GM23338 (cell line): Measurements from ENCODE around the gene TMUB1. TPM values are rescaled to one million over a fixed set of nuclear protein-coding genes. Genes with fewer than 3 reads are reported as not detected.

Experiments used
- ATAC-seq: fragments of 200-7000 bp; cut with Tn5 transposase; 3 replicates; pipeline ENCODE4 v1.9.1; 2020
- DNase-seq: peaks from one replicate; pipeline ENCODE4 v3.0.0-alpha.2; 2015; ENCODE audit warnings: low spot score
- H2AFZ ChIP-seq: fragments of 200-600 bp; sonication (generic); 2 replicates; pipeline ENCODE4 v1.8.0; 2016; ENCODE audit warnings: antibody characterized with exemption, mild to moderate bottlenecking, moderate library complexity
- H3F3A ChIP-seq: fragments of 200-600 bp; sonication (generic); replicated peaks from 2 replicates; pipeline ENCODE4 v1.8.0; 2017; ENCODE audit warnings: antibody characterized with exemption, mixed run types, low read depth
- H3K27ac ChIP-seq: fragments of 200-600 bp; sonication (generic); 2 replicates; pipeline ENCODE4 v1.6.1; 2016; ENCODE audit warnings: low read depth
- H3K27me3 ChIP-seq: fragments of 200-600 bp; sonication (generic); 2 replicates; pipeline ENCODE4 v1.8.0; 2016; ENCODE audit warnings: mild to moderate bottlenecking, mixed run types, moderate library complexity; ENCODE audit not compliant: insufficient read depth
- H3K36me3 ChIP-seq: fragments of 200-600 bp; sonication (generic); 2 replicates; pipeline ENCODE4 v1.8.0; 2016; ENCODE audit warnings: mild to moderate bottlenecking; ENCODE audit not compliant: insufficient read depth
- H3K4me1 ChIP-seq: fragments of 200-600 bp; sonication (generic); 2 replicates; pipeline ENCODE4 v1.8.0; 2016; ENCODE audit warnings: mild to moderate bottlenecking, moderate library complexity; ENCODE audit not compliant: insufficient read depth
- H3K4me2 ChIP-seq: fragments of 200-600 bp; sonication (generic); 2 replicates; pipeline ENCODE4 v1.7.1; 2017; ENCODE audit warnings: mixed run types
- H3K4me3 ChIP-seq: fragments of 200-600 bp; sonication (generic); 2 replicates; pipeline ENCODE4 v1.6.1; 2016; ENCODE audit warnings: mixed run types
- H3K79me2 ChIP-seq: fragments of 200-600 bp; sonication (generic); replicated peaks from 2 replicates; pipeline ENCODE4 v1.8.0; 2017; ENCODE audit warnings: mild to moderate bottlenecking; ENCODE audit not compliant: insufficient read depth
- H3K9me2 ChIP-seq: fragments of 200-600 bp; sonication (generic); 2 replicates; pipeline ENCODE4 v1.8.0; 2017; ENCODE audit not compliant: insufficient read depth
- H4K20me1 ChIP-seq: fragments of 200-600 bp; sonication (generic); replicated peaks from 2 replicates; pipeline ENCODE4 v1.8.0; 2017; ENCODE audit warnings: mild to moderate bottlenecking; ENCODE audit not compliant: insufficient read depth
- H3K27ac Mint-ChIP-seq: 2 replicates; pipeline ENCODE4 v1.8.0; 2020; ENCODE audit warnings: inconsistent platforms, mild to moderate bottlenecking, moderate library complexity, mixed read lengths
- H3K27me3 Mint-ChIP-seq: 3 replicates; pipeline ENCODE4 v1.8.0; 2022; ENCODE audit warnings: low read depth, mild to moderate bottlenecking, moderate library complexity, mixed read lengths, inconsistent platforms; ENCODE audit not compliant: insufficient read depth, poor library complexity
- H3K36me3 Mint-ChIP-seq: 3 replicates; pipeline ENCODE4 v1.8.0; 2021; ENCODE audit warnings: low read depth, mild to moderate bottlenecking, inconsistent platforms, moderate library complexity, mixed read lengths
- H3K4me1 Mint-ChIP-seq: 3 replicates; pipeline ENCODE4 v1.8.0; 2020; ENCODE audit warnings: mild to moderate bottlenecking, inconsistent platforms, mixed read lengths
- H3K4me3 Mint-ChIP-seq: 3 replicates; pipeline ENCODE4 v1.8.0; 2021; ENCODE audit warnings: moderate library complexity, mild to moderate bottlenecking, inconsistent platforms, mixed read lengths
- H3K9me3 Mint-ChIP-seq: 3 replicates; pipeline ENCODE4 v1.8.0; 2020; ENCODE audit warnings: moderate library complexity, mild to moderate bottlenecking, inconsistent platforms, mixed read lengths
- CREB1 ChIP-seq: fragments of 250-450 bp; sonication (Bioruptor Pico); IDR thresholded peaks from 2 replicates; pipeline ENCODE4 v1.5.0; 2020; ENCODE audit warnings: low read depth, mild to moderate bottlenecking, moderate library complexity
- EZH2 ChIP-seq: fragments of 200-600 bp; sonication (generic); IDR thresholded peaks from one replicate; pipeline ENCODE4 v1.8.0; 2017; ENCODE audit warnings: antibody characterized with exemption, mild to moderate bottlenecking, low read depth; ENCODE audit not compliant: unreplicated experiment
- JUNB ChIP-seq: IDR thresholded peaks from one replicate; pipeline ENCODE4 v1.6.1; 2016; ENCODE audit warnings: antibody characterized with exemption; ENCODE audit not compliant: unreplicated experiment
- NANOG ChIP-seq: IDR thresholded peaks from 2 replicates; pipeline ENCODE4 v1.6.1; 2016; ENCODE audit warnings: antibody characterized with exemption, borderline replicate concordance
- STAT1 ChIP-seq: IDR thresholded peaks from one replicate; pipeline ENCODE4 v1.6.1; 2016; ENCODE audit warnings: antibody characterized with exemption; ENCODE audit not compliant: unreplicated experiment
- polyA plus RNA-seq: library from polyadenylated mRNA; unstranded; fragments of >200 nt; fragmentation: Nextera tagmentation; extraction: Ambion mirVana; gene quantifications from 2 replicates; pipeline ENCODE4 v1.2.1, GENCODE V29; 2016
- total RNA-seq: library from RNA; depleted of rRNA; stranded (reverse); fragments of >200 nt; shearing (Covaris generic); gene quantifications from 2 replicates; pipeline ENCODE4 v1.2.3, GENCODE V29; 2014
- TF ChIP-seq, protein P1 (sequence below): IDR thresholded peaks from 2 replicates; pipeline ENCODE4 v1.6.1; 2016; ENCODE audit warnings: antibody characterized with exemption
- TF ChIP-seq, protein P2 (sequence below): IDR thresholded peaks from one replicate; pipeline ENCODE4 v1.6.1; 2018; ENCODE audit warnings: antibody characterized with exemption; ENCODE audit not compliant: unreplicated experiment
- TF ChIP-seq, protein P3 (sequence below), 2 experiments: fragments of 200-600 bp in 1 of 2; sonication (generic) in 1 of 2; conservative IDR thresholded peaks; 2 replicates each; pipeline versions ENCODE4 v1.5.1 to v1.6.1; 2016 to 2017; ENCODE audit warnings: antibody characterized with exemption in 2 of 2, low read depth in 2 of 2, mild to moderate bottlenecking in 2 of 2, moderate library complexity in 1 of 2
- TF ChIP-seq, protein P4 (sequence below): fragments of 250-450 bp; sonication (Bioruptor Pico); IDR thresholded peaks from 2 replicates; pipeline ENCODE4 v1.5.0; 2020; ENCODE audit warnings: mild to moderate bottlenecking, moderate library complexity

TMUB1 gene
- total and polyA plus RNA-seq, 2 experiments from 2014 or later = 47.6 to 61.1 TPM

DNA sequence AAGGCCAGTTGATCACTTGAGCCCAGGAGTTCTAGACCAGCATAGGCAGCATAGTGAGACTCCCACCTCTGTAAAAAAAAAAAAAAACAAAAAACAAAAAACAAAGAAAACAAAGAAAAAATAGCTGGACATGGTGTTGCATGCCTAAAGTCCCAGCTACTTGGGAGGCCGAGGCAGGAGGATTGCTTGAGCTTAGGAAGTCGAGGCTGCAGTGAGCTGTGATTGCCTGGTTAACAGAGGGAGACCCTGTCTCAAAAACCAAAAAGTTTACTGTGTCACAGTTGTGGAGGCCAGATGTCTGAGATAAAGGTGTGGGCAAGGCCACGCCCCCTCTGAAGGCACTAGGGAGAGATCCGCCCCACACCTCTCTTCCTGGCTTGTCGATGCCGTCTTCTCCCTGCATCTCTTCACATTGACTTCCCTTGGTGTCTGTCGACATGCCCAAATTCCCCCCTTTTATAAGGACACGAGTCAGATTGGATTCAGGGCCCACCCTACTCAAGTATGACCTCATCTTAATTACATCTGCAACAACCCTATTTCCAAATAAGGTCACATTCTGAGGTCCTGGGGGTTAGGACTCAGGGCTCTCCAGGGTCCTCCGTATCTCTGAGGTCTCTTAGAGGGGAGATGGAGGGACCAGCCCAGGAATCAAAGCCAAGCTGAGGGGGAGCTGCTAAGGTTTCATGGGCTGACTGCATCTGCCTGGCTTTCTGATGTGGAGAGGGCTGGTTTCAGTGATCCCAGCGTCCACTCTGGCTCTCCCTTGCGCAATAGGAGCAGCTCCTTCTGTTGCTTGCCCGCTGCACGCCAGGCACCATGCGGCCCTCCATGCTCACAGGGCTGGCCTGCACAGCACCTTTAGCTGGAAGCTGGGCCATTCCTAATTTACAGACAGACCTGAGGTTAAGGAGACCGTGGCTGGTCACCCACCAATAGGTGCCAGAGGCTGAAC, 26.1 kb upstream of the TMUB1 start (continued):
- TF ChIP-seq, protein P1, sequence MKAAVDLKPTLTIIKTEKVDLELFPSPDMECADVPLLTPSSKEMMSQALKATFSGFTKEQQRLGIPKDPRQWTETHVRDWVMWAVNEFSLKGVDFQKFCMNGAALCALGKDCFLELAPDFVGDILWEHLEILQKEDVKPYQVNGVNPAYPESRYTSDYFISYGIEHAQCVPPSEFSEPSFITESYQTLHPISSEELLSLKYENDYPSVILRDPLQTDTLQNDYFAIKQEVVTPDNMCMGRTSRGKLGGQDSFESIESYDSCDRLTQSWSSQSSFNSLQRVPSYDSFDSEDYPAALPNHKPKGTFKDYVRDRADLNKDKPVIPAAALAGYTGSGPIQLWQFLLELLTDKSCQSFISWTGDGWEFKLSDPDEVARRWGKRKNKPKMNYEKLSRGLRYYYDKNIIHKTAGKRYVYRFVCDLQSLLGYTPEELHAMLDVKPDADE = no peak
- TF ChIP-seq, protein P2, sequence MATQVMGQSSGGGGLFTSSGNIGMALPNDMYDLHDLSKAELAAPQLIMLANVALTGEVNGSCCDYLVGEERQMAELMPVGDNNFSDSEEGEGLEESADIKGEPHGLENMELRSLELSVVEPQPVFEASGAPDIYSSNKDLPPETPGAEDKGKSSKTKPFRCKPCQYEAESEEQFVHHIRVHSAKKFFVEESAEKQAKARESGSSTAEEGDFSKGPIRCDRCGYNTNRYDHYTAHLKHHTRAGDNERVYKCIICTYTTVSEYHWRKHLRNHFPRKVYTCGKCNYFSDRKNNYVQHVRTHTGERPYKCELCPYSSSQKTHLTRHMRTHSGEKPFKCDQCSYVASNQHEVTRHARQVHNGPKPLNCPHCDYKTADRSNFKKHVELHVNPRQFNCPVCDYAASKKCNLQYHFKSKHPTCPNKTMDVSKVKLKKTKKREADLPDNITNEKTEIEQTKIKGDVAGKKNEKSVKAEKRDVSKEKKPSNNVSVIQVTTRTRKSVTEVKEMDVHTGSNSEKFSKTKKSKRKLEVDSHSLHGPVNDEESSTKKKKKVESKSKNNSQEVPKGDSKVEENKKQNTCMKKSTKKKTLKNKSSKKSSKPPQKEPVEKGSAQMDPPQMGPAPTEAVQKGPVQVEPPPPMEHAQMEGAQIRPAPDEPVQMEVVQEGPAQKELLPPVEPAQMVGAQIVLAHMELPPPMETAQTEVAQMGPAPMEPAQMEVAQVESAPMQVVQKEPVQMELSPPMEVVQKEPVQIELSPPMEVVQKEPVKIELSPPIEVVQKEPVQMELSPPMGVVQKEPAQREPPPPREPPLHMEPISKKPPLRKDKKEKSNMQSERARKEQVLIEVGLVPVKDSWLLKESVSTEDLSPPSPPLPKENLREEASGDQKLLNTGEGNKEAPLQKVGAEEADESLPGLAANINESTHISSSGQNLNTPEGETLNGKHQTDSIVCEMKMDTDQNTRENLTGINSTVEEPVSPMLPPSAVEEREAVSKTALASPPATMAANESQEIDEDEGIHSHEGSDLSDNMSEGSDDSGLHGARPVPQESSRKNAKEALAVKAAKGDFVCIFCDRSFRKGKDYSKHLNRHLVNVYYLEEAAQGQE = no peak
- TF ChIP-seq, protein P3, sequence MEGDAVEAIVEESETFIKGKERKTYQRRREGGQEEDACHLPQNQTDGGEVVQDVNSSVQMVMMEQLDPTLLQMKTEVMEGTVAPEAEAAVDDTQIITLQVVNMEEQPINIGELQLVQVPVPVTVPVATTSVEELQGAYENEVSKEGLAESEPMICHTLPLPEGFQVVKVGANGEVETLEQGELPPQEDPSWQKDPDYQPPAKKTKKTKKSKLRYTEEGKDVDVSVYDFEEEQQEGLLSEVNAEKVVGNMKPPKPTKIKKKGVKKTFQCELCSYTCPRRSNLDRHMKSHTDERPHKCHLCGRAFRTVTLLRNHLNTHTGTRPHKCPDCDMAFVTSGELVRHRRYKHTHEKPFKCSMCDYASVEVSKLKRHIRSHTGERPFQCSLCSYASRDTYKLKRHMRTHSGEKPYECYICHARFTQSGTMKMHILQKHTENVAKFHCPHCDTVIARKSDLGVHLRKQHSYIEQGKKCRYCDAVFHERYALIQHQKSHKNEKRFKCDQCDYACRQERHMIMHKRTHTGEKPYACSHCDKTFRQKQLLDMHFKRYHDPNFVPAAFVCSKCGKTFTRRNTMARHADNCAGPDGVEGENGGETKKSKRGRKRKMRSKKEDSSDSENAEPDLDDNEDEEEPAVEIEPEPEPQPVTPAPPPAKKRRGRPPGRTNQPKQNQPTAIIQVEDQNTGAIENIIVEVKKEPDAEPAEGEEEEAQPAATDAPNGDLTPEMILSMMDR (conservative IDR thresholded peaks at IDR 0.05; ENCODE audit: low read depth in 2 of 2) = no peak
- TF ChIP-seq NANOG (no peak), EZH2 (no peak), STAT1 (no peak)

DNA sequence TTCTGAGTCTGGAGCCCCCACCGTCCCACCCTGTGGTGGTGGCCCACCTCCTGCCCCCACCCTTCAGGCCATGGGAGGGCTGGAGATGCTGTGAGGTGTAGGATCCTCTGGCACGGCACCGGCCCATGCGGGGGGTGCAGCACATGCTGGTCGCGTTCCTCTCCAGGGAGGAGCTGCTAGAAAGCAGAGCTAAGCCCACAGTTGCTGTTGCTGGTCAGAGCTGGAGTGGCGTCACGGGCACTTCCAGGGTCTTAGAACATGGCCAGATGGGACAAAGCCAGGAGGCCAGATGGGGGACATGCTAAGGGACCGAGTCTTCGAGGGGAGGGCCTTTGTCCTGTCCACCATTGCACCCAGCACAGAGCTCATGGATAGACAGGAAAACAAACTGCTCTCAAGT, 24.6 kb upstream of the TMUB1 start:
- Mint-ChIP-seq H3K27ac (no peak overlapping the region), H3K9me3 (no peaks in the 10 kb centered on the region), H3K4me3 (no peak overlapping the region), H3K36me3 (no peaks in the 10 kb centered on the region; the same call in 1 of the 3 replicates), H3K4me1 (peaks cover 49% of the 10 kb centered on the region), H3K27me3 (peaks cover 8% of the 10 kb centered on the region)
- H3F3A ChIP-seq = peaks cover 17% of the 10 kb centered on the region; the same call in 1 of the 2 replicates
- H3K27me3 ChIP-seq = 0 out of 2 replicates have a peak, but pooled peaks cover 3% of the 10 kb centered on the region
- H4K20me1 ChIP-seq = peaks cover 18% of the 10 kb centered on the region
- peaks cover 28% of the 10 kb centered on the region for H3K4me1 ChIP-seq
- no peak overlapping the region for H3K4me2 ChIP-seq
- ATAC-seq = no peak
- H3K27ac ChIP-seq = no peak overlapping the region
- H2AFZ ChIP-seq = no peak overlapping the region
- peaks cover 48% of the 10 kb centered on the region for H3K79me2 ChIP-seq
- no peak for DNase-seq
- no peaks in the 10 kb centered on the region for H3K36me3 ChIP-seq
- no peak overlapping the region for H3K4me3 ChIP-seq
- H3K9me2 ChIP-seq = no peaks in the 10 kb centered on the region
- TF ChIP-seq JUNB = no peak
- TF ChIP-seq CREB1 (CRISPR knock-in tag) = no peak
- TF ChIP-seq, protein P4, sequence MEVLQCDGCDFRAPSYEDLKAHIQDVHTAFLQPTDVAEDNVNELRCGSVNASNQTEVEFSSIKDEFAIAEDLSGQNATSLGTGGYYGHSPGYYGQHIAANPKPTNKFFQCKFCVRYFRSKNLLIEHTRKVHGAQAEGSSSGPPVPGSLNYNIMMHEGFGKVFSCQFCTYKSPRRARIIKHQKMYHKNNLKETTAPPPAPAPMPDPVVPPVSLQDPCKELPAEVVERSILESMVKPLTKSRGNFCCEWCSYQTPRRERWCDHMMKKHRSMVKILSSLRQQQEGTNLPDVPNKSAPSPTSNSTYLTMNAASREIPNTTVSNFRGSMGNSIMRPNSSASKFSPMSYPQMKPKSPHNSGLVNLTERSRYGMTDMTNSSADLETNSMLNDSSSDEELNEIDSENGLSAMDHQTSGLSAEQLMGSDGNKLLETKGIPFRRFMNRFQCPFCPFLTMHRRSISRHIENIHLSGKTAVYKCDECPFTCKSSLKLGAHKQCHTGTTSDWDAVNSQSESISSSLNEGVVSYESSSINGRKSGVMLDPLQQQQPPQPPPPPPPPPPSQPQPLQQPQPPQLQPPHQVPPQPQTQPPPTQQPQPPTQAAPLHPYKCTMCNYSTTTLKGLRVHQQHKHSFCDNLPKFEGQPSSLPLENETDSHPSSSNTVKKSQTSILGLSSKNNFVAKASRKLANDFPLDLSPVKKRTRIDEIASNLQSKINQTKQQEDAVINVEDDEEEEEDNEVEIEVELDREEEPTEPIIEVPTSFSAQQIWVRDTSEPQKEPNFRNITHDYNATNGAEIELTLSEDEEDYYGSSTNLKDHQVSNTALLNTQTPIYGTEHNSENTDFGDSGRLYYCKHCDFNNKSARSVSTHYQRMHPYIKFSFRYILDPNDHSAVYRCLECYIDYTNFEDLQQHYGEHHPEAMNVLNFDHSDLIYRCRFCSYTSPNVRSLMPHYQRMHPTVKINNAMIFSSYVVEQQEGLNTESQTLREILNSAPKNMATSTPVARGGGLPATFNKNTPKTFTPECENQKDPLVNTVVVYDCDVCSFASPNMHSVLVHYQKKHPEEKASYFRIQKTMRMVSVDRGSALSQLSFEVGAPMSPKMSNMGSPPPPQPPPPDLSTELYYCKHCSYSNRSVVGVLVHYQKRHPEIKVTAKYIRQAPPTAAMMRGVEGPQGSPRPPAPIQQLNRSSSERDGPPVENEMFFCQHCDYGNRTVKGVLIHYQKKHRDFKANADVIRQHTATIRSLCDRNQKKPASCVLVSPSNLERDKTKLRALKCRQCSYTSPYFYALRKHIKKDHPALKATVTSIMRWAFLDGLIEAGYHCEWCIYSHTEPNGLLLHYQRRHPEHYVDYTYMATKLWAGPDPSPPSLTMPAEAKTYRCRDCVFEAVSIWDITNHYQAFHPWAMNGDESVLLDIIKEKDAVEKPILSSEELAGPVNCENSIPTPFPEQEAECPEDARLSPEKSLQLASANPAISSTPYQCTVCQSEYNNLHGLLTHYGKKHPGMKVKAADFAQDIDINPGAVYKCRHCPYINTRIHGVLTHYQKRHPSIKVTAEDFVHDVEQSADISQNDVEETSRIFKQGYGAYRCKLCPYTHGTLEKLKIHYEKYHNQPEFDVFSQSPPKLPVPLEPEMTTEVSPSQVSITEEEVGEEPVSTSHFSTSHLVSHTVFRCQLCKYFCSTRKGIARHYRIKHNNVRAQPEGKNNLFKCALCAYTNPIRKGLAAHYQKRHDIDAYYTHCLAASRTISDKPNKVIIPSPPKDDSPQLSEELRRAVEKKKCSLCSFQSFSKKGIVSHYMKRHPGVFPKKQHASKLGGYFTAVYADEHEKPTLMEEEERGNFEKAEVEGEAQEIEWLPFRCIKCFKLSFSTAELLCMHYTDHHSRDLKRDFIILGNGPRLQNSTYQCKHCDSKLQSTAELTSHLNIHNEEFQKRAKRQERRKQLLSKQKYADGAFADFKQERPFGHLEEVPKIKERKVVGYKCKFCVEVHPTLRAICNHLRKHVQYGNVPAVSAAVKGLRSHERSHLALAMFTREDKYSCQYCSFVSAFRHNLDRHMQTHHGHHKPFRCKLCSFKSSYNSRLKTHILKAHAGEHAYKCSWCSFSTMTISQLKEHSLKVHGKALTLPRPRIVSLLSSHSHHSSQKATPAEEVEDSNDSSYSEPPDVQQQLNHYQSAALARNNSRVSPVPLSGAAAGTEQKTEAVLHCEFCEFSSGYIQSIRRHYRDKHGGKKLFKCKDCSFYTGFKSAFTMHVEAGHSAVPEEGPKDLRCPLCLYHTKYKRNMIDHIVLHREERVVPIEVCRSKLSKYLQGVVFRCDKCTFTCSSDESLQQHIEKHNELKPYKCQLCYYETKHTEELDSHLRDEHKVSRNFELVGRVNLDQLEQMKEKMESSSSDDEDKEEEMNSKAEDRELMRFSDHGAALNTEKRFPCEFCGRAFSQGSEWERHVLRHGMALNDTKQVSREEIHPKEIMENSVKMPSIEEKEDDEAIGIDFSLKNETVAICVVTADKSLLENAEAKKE = no peak
